Right renal pelvis (tissue), 4 donors: Measurements from ENCODE around the gene IFNAR1. TPM values are rescaled to one million over a fixed set of nuclear protein-coding genes. Genes with fewer than 3 reads are reported as not detected.
"Not testable (repeated sequence)": the region's sequence is repeated elsewhere in the genome, so short reads cannot be mapped to it uniquely, and the experiment has no call there.

Source experiments
- DNase-seq, 4 donors: peaks; one replicate each; pipeline ENCODE4 v3.0.0-alpha.2; 2013; ENCODE audit warnings: low read depth in 4 of 4, low spot score in 3 of 4, missing footprints in 1 of 4
- polyA plus RNA-seq, 4 donors: library from polyadenylated mRNA; unstranded; fragments of 120-200 nt; gene quantifications; one replicate each; pipeline ENCODE4 v1.2.1, GENCODE V29; 2013; ENCODE audit not compliant: insufficient read length in 4 of 4

Gene IFNAR1
- polyA plus RNA-seq, 4 donors, result 36.9 to 44.0 (median 42.5) TPM

DNA sequence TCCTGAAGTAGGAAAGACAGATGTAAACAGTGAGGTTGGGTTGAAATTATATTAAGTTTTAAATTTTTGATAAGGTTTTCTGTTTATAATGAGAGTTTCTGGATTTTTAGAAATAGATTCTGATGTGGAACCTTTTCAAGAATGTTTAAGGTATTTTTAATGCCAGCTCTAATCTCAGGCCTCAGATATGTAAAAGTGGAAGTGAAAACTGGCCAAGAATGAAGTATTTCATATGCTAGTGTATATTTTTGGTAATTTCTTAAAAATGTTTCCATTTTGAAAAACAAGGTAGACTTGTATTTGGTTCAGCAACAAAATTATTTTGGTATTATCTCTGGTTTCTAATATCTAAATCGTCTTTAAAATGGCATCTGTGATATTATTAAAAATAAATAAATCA, 14.4 kb downstream of the IFNAR1 start:
- DNase-seq, result no peak

DNA sequence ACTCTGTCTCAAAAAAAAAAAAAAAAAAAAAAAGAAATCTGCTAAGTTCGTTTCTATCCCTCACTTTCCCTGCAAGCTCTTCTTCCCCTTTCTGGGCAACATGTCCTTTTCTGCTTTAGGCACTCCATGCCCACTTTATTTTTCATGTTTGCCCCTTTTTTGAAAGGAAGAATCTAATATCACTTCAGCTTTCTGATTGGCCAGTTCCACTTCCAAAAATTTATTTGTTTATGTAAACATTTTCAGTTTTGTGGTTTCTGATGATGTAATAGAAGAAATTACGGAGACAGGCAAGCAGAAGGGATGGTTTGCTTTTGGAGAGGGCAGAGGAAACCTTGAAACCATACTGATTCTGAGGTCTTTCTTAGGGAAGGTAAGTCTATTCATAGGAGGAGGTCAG, 15.1 kb downstream of the IFNAR1 start:
- no peak for DNase-seq

DNA sequence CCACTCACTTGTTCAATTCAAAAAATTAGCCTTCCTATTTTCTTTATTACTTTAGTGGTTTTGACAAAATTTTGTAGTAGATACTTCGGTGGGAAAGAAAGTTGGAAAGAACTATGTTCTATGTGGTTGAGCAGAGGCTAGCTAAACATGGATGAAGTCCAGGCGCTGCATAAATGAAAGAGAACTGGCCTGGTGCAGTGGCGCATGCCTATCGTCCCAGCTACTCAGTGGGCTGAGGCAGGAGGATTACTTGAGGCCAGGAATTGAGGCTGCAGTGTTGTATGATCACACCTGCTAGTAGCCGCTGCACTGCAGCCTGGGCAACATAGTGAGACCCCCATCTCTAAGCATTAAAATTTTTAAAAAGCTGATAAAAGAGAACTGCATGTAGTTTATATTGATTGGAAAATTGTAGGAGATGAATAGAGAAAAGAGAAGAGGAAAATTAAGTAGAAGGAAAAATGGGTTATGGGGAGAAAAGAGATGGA, 21.0 kb downstream of the IFNAR1 start:
- DNase-seq, result no peak

DNA sequence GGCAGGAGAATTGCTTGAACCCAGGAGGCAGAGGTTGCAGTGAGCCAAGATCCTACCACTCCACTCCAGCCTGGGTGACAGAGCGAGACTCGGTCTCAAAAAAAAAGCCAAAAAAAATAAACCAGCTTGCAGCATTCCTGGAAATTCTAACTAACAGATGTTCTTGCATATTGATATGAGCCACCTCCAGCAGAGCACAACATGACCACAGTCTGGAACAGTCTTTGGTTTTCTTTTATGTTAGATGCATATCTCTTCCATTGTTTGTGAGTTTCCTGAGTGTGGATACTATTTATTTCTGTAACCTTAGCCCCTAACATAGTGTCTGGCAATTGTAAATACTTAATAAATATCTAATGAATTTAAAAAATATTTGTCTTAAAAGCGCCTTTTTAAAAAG, 23.9 kb downstream of the IFNAR1 start:
- no peak for DNase-seq

DNA sequence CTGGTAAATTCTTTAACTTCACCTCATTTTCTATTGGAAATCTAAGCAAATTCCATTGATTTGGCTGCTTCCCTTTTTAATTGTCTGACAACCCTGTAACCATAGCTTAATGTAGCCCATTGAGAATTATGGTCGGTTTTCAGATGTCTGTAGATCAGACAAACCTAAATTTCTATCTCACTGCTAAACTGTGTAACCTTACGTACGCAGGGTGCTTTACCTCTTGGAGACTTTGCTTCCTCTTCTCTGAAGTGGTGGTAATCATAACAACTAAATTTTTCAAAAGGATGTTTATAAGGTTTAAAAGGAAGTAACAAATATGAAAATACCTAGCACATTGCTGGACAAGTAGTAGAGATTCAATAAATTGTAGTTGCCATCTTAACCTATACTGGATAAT, 25.9 kb downstream of the IFNAR1 start:
- DNase-seq, result no peak

DNA sequence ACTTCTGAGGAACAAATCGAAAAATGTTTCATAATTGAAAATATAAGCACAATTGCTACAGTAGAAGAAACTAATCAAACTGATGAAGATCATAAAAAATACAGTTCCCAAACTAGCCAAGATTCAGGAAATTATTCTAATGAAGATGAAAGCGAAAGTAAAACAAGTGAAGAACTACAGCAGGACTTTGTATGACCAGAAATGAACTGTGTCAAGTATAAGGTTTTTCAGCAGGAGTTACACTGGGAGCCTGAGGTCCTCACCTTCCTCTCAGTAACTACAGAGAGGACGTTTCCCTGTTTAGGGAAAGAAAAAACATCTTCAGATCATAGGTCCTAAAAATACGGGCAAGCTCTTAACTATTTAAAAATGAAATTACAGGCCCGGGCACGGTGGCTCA, 30.6 kb downstream of the IFNAR1 start:
- no peak for DNase-seq

DNA sequence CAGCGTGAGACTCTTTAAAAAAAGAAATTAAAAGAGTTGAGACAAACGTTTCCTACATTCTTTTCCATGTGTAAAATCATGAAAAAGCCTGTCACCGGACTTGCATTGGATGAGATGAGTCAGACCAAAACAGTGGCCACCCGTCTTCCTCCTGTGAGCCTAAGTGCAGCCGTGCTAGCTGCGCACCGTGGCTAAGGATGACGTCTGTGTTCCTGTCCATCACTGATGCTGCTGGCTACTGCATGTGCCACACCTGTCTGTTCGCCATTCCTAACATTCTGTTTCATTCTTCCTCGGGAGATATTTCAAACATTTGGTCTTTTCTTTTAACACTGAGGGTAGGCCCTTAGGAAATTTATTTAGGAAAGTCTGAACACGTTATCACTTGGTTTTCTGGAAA, 31.2 kb downstream of the IFNAR1 start:
- DNase-seq, result no peak

DNA sequence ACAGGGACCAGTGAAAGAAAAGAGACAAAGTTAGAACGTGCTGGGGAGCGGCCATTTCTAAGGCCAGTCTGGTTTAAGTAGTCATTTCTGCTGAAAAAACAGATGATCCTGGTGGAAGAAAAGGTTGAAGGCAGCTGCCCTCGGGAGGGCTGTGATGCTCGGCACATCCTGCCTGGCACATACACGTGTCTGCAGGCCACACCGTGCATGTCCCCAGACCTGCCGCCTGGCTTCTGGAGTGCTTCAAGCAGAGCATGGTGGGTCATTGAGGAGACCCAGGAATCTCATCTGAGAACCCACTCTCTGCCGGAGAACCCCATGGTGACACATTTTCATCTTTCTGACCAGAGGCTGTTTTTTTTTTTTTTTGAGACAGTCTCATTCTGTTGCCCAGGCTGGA, 32.4 kb downstream of the IFNAR1 start:
- no peak for DNase-seq

DNA sequence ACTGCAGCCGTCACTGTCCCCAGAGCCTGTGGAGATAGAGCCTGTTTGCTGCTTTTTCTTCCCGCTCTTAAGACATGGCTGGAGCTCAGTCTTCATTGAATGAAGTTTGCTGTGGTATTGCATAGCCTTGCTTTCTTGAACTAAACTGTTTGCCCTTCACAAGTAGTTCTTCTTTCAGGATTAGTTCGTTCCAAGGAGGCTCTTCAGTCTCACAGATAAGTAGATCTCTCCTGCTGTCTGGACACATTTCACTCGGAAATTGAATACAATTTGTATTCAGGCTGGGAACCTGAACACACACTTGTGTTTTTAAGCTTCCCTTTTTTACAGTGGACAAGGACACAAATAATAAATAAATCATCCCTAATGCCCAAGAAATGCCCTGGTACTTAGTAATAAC, 34.7 kb downstream of the IFNAR1 start:
- no peak for DNase-seq

DNA sequence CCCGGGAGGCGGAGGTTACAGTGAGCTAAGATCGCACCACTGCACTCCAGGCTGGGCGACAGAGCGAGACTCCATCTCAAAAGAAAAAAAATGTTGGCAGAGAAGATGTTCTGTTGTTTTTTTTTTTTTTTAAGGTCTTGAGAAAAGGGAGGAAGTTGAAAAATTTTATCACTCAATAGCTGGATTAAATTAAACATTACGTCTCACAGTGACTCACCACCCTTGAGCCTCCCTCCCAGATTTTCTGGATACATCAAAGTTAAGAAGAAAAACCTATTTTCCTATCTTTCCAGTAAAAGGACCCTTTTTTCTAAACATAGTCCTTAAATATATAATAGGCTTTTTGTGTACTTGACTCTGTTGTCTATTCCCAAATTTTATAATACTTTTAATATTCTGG, 35.5 kb downstream of the IFNAR1 start:
- no peak for DNase-seq

DNA sequence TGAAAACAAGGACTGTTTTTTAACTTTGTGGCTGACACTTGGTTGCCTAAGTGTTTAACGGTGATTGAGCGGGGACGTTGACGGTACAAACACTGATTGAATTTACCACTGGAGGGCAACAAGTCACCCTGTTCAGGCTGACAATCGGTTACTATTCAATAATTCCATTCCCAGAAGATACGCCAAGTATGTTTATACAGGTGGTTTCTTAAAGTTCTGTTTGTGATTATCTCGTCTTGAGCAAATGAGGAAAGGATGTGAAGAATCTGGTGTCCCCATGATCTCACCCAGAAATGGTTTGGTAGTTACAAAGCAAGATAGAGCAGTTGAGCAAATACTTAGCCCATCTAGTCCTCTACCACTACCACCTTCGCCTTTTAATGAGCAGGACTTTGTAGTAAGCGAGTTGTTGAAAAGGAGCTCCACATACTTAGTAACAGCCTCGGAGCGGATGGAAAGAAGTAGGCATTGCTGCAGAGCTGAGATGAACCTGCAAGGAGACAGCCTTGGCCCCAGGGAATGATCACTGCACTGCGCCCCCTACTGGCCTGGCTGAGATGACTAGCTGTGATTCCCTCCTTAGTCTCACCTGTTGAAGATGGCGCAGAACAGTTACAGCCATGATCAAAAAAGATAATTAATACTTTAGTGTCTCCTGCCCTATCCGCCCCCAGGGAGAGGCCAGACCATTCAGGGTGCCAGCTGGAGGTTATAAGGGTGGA, 36.3 kb downstream of the IFNAR1 start:
- peak in 2 of 4 donors; percentile 24 to 53 for DNase-seq

DNA sequence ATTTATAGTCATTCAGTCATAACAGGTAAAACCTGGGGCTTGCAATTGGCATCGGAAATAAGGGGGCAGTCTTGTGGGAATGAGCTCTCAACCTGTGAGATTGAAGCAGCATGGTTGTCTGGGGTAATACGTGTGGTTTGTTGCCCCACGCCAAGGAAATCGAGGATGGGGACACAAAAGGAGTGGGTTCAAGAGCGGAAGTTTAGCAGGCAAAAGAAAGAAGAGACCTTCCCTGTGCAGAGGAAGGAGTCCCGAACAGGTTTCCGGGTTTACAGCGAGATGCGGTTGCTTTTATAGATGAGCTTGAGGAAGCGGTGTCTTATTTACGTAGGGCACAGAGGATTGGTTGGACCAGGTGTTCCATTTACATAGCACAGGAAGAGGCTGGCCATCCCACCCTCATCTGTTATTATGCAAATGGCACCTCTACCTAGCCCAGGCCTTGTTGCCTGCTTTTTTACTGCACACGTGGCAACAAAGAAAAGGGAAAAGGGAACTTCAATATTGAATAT, 37.3 kb downstream of the IFNAR1 start:
- no peak for DNase-seq

DNA sequence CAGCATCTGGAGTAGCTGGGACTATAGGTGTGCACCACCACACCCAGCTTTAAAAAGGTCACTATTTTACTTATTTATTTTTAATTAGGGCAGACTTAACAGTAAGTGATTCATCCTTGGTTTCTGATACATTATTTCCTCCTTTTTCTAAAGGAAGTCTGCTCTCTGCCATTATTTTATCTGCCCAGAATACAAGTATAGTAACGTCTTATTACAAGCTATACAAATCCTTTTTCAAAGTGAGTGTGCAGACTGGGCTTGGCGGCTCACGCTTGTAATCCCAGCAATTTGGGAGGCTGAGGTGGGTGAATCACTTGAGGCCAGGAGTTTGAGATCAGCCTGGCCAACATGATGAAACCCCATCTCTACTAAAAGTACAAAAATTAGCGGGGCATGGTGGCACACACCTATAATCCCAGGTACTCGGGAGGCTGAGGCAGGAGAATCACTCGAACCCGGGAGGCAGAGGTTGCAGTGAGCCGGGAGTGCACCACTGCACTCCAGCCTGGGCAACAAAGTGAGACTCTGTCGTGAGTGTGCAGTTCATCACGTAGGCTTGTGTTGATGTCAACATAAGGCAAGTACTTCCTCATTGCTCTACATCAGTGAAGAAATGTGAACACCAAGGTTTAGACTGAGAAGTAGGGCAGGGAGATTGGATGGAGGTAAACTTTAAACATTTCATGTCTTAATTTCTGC, 39.3 kb downstream of the IFNAR1 start:
- DNase-seq, result not testable (repeated sequence)

DNA sequence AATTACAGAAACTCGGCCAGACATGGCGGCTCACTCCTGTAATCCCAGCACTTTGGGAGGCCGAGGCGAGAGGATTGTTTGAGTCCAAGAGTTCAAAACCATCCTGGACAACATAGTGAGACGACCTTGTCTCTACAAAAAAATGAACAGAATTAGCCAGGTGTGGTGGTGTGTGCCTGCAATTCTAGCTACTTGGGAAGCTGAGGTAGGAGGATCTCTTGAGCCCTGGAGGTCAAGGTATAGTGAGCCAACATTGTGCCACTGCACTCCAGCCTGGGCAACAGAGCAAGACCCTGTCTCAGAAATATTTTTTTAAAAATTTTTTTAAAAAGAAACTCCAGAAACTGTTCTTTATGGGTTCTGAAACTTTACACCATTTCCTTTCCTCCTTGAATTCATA, 40.1 kb downstream of the IFNAR1 start:
- no peak for DNase-seq

DNA sequence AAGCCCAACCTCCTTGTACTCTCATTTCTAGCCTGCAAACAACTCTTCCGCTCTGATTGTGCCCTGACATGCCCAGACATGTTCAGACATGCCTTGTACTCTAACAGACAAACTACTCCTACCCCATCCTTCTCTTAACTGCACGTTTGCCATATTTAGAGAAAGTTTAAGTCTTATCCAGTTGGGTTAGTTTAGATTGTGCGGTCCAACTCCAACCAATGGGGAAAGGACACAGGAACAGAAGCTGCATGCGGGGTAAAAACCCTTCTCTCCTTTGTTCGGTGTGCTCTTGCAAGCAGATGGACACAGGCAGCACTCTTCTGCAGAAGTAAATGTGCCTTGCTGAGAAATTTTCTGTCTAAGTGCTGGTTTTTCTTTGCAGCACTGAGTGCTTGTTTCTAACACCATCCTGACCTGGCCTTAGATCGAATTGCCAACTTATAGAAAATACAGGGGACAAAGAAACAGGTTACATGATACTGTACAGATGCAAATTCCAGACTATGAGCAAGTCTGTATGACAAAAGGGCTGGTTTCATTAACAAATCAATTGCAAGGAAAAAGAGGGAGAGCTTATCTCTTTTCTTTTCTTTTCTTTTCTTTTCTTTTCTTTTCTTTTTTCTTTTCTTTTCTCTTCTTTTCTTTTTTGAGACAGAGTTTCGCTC, 42.7 kb downstream of the IFNAR1 start:
- no peak for DNase-seq

DNA sequence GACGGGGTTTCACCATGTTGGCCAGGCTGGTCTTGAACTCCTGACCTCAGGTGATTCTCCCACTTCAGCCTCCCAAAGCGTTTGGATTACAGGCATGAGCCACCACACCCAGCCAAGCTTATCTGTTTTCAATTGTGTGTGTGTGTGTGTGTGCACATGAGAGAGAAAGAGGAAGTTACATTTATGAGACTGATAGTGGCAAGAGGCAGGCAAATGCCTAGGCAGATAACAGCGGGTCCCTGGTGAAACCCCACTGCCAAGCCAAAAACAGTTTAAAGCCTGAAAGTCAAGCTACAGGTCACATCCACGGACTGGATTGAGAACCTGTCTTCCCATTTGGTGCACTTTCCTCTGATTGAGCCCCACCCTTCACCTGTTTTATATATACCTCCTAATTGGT, 43.4 kb downstream of the IFNAR1 start:
- DNase-seq, result no peak

DNA sequence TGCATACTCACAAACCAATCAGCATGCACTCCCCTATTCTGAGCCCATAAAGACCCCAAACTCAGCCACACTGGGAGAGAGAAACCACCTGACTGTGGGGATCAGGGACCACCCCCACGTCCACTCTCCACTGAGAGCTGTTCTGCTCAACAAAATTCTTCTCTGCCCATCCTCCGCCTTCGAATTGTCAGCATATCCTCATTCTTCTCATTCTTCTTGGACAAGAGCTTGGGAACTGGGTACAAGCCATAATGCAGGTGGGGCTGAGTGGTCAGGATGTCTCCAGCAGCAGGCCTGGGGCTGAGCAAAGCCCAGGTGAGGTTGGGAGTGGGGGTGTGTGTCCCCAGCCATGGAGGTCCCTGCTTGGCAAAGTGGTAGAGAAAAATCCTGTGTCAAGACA, 43.8 kb downstream of the IFNAR1 start:
- no peak for DNase-seq

DNA sequence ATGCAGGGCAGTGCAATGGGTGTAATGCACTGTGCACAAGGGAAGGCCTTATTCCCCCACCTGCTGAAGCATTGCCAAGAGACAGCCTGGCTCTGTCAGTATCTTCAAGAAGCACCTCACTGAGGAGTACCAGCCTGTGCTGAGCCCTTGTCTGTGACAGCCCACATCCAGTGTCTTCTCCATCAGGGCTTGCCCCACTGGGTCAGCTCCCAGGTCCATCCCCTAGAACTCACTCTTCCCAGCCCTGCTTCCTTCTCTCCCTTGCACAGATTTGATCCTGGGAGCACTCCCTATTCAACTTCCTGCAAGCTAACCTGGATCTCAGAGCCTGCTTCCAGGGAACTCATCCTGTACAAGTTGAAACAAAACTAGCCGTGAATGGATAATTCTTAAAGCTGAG, 44.8 kb downstream of the IFNAR1 start:
- DNase-seq, result no peak

DNA sequence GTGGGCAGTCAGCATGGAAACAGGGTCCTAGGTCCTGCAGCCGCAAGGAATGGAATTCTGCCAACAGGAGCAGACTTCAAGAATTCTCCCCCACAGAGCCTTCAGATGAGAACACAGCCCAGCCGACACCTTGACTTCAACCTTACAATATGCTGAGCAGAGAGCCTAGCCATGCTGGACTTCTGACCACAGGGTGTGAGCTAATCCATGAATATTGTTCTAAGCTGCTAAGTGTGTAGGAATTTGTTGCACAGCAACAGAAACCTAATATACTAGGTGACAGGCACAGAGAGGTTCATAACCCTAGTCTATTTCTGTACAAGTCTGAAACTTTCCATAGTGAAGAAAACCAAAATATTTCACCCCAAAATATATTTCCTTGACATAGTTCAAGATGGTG, 45.5 kb downstream of the IFNAR1 start:
- DNase-seq, result no peak

DNA sequence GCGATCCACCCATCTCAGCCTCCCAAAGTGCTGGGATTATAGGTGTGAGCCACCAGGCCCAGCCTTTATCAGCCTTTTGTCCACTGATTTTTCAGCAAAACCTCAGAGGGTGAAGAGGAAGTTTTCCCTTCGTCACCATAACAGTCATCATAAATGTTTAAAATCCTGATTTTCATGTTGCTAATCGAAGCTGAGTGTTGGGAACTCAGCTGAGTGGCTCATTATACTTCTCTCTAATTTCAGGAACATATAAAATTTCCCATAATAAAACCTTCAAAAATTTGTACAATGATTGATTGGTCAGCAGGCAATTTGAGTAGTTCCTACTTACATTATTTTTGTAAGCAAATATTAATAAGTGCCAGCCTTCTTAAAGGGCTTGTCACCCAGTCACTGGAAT, 46.6 kb downstream of the IFNAR1 start:
- no peak for DNase-seq

DNA sequence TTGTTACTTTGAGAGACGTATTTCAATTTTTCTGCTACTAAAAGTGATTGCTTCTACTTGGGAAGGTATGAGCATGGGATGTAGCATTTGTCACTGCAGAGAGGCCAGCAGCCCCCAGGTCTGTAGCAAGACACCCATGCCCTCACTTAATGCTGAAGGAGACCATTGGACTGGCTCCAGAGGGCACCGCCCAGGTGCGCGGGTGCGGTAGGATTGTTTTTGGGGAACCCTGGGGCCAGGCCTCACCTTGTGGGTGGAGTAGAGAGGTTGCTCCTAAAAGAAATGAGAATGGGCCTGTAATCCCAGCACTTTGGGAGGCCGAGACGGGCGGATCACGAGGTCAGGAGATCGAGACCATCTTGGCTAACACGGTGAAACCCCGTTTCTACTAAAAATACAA, 47.8 kb downstream of the IFNAR1 start:
- DNase-seq, result no peak

DNA sequence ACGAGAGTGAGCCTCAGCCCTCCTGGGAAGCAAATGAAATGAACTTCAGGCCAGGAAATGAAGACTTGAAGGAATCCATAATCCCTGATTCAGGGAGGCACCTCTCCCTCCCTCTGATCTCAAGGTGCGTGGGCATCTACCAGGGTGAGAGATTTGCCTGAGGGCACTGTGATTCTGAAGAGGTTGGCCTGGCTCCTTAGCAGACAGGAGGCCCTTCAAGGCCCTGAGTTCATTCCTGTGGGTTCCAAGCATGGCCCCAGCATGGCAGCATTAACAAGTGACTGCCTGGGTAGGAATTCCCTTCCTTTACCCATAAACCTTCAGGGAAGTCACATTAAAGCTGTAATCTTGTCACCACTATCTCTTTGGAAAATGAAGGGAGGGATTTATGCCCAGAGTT, 48.7 kb downstream of the IFNAR1 start:
- no peak for DNase-seq
